NCI-H2107 (cell line): ENCODE measurements around the gene CHD5.

Experiments
- DNase-seq: peaks from one replicate; lab custom pipeline; 2025; lab: John Stamatoyannopoulos, UW

Gene CHD5

DNA sequence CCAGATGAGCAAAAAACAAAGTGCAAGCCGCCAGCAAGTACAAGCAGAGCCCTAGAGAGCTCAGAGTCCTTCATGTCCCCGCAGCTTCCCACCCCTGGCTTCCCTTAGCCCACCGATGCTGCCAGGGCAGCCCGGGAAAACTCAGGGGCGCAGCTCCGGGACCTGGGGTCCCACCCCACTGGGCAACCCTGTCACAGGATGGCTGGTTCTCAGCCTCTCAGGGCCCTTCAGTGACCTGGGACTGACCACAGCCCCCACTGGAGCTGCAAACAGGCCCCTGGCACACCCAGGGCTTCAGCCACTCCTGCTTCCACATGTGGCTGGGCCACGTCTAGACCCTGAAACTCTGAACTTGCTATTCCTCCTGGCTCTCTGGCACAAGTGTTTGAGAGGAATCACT, 49.5 kb downstream of the CHD5 start:
- no peak for DNase-seq

DNA sequence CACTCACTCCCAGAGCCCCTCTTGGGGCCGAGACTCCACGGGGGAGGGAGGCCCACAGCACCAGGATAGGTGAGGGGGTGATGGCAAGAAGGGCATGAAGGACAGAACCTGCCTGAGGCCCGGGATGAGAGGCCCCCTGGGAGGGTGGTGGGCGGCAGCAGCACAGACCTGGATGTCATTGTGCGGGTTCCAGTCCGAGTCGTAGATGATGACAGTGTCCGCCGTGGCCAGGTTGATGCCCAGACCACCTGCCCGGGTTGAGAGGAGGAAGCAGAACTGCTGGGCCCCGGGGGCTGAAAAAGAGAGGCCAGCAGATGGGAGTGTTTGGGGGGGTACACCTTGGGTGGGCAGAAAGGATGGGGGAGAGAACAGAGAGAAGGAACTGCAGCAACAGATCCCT, 50.1 kb downstream of the CHD5 start:
- DNase-seq = no peak

GRCh38 chr1:6129313-6129712, 50.8 kb downstream of the CHD5 start:
- no peak for DNase-seq

- no peak for DNase-seq
Measured at GRCh38 chr1:6128276-6129081, 51.6 kb downstream of the CHD5 start.

DNA sequence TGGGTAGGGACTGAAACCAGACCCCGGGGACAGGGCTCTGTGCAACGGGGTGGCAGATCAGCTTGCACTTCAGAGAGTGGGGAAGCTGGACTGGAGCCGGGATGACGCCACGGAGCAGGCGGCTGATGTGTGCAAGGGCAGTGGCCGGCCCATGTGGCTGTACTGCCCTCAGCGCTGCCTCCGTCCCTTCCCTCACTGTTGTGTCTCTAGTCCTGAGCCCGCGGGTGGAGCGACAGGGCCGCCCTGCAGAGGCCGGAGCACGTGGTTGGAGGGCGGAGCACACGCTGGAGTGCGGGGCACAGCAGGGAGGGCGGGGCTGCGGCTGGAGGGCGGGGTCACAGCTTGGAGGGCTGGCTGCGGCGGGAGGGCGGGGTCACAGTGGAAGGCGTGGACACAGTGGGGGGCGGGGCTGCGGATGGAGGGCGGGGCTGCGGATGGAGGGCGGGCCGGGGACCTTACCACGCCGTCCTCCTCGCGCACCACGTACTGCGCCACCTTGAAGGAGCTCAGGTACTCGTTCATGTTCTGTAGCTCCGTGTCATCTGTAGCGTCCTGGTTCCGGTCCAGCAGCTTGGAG, 52.4 kb downstream of the CHD5 start:
- DNase-seq = no peak

GRCh38 chr1:6126521-6127067, 53.5 kb downstream of the CHD5 start:
- no peak for DNase-seq

- no peak for DNase-seq
Measured at GRCh38 chr1:6126028-6126427, 54.1 kb downstream of the CHD5 start.

DNA sequence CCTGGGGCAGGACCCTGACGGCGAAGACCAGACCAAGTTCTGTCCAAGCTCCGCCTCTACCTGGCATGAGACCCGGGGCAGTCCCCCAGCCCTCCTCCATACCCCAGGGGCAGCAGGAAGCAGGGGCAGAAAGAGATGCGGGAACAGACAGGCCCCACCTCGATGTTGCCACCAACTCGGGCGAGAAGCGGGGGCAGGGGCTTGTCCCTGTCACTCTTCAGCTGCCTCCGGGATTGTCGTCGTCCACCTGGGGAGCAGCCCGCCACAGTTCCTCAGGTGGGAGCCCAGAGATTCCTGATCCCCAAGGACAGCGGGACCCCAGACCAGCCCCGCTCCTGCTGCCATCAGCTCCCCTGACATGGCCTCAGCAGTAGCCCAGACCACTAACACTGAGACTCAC, 54.8 kb downstream of the CHD5 start:
- DNase-seq = no peak

- DNase-seq = no peak
Measured at GRCh38 chr1:6124746-6125365, 55.3 kb downstream of the CHD5 start.

GRCh38 chr1:6124341-6124740, 55.8 kb downstream of the CHD5 start:
- DNase-seq = no peak

GRCh38 chr1:6123816-6124215, 56.3 kb downstream of the CHD5 start:
- DNase-seq = no peak

DNA sequence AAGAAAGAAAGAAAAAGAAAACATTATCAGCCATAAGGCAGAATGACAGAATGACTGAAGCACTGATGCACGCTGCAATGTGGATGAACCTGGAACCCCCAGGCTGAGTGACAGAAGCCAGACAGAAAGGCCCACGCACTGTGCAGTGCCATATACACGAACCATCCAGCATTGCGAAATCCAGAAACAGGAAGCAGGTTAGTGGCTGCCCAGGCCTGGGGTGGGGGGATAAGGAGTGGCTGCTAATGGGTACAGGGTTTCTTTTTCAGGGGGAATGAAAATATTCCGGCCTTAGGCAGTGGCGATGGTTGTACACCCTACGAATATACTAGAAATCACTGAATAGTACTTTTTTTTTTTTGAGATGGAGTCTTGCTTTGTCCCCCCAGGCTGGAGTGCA, 57.0 kb downstream of the CHD5 start:
- no peak for DNase-seq

GRCh38 chr1:6121651-6122370, 58.3 kb downstream of the CHD5 start:
- DNase-seq = no peak

DNA sequence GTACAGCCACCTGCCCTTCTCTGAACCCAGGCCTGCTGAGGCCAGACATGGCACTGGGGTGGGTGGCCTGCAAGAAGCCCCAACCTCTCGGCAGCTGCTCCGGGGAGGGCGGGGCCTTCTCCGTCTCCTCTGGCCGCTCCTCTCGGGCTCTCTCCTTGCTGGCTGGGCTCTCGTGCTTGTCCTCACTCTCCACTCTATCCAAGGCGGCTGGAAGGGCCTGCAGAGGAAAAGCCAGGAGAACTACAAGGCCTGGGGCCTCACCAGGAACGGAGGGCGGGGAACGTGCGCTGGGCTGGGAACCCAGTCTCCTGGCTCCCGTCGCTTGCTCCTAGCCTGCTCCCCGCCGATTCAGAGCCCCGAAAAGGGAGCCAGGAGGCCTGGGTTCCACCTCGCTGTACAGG, 59.1 kb downstream of the CHD5 start:
- no peak for DNase-seq

GRCh38 chr1:6118415-6118814, 61.7 kb downstream of the CHD5 start:
- no peak for DNase-seq

- DNase-seq = no peak
Measured at GRCh38 chr1:6117624-6118023, 62.5 kb downstream of the CHD5 start.

DNA sequence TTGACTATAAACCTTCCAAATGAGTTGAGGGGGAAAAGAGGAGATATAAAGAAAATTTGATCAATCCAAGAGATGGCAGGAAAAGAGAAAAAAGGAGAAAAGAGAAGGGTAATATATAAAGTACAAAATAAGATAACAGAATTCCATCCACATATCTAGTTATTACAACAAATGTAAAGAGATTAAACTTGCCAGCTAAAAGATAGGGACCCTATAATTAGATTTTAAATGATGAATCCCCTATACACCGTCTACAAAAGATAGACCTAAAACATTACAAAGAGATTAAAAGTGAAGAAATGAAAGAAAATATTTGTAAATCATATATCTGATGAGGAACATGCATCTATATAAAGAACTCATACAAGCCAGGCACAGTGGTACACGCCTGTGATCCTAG, 63.1 kb downstream of the CHD5 start:
- no peak for DNase-seq

GRCh38 chr1:6116137-6116536, 64.0 kb downstream of the CHD5 start:
- no peak for DNase-seq

DNA sequence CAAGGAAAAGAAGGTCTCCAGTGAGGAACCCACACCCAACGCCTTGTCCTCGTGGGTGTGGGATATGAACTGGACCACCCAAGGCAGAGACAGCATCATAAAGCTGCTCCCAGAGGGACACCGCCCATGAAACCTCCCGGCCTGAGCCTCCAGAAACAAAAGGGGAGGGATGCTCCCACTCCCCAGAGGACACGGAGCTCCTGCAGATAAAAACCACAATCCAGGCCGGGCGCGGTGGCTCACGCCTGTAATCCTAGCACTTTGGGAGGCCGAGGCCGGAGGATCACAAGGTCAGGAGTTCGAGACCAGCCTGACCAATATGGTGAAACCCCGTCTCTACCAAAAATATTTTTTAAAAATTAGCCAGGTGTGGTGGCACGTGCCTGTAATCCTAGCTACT, 66.4 kb downstream of the CHD5 start:
- DNase-seq = no peak

DNA sequence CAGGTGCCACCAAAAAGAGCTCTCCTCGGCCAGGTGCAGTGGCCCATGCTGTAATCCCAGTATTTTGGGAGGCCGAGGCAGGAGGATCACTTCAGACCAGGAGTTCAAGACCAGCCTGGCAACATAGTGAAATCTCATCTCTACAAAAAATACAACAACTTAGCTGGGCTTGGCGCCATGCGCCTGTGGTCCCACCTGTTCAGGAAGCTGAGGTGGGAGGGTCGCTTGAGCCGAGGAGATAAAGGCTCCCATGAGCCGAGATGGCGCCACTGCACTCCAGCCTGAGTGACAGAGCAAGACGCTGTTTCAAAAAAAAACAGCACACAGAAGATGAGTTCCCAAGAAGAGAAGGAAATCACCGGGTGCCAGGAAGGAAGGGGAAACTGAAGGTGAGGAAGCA, 67.0 kb downstream of the CHD5 start:
- DNase-seq = no peak

DNA sequence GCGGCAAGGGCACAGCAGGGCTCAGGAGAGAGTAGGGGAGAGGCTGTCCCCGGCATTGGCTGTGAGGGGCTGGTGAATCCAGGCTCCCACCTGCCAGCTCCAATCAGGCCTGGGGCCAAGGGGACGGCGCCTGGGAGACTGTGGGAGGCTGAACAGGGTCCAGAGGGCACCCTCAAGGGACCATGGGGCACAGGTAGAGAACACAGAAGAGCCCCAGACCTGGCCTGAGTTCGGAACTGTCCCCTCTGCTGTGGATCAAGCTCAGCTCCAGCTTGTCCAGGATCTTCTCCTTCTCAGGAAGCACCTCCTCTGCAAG, 67.5 kb downstream of the CHD5 start:
- no peak for DNase-seq

DNA sequence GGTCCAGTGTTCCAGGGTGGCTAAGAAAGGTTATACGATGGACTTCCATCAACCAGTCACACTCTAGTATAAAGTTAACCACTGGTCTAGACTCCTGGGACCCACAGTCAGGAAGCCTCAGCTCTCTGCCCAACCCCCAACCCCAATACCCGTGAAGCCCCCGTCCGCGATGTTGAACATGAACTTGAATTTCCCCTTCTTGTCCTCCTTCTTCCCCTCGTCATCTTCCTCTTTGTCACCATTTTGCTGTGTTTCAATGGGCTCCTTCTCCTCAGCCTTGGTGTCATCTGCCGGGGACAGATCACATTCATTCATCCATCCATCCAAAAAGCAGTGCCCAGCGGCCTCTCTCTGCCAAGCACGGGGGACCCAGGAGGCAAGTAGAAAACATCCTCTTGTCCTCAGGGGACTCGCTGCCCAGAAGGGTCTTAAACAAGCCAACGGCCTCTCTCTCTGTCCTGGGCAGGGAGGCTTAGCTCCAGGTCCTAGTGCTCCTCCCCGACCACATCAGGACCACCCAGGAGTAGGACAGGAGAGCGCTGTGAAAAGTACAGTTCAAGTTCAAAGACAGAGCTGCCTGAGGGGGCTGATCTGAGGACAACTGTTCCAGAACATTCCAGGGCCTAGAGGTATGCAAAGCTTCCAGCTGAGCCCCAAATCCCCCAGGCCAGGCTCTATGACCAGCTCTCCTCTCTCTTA, 68.0 kb downstream of the CHD5 start:
- no peak for DNase-seq
